ENCODE results near the gene AMMECR1L. TPM values are rescaled to one million over a fixed set of nuclear protein-coding genes. Genes with fewer than 3 reads are reported as not detected.

Gene AMMECR1L
- polyA plus RNA-seq, 2 of the 4 experiments (the other 2 are of a cell fraction): 15.6 to 23.0 TPM

DNA sequence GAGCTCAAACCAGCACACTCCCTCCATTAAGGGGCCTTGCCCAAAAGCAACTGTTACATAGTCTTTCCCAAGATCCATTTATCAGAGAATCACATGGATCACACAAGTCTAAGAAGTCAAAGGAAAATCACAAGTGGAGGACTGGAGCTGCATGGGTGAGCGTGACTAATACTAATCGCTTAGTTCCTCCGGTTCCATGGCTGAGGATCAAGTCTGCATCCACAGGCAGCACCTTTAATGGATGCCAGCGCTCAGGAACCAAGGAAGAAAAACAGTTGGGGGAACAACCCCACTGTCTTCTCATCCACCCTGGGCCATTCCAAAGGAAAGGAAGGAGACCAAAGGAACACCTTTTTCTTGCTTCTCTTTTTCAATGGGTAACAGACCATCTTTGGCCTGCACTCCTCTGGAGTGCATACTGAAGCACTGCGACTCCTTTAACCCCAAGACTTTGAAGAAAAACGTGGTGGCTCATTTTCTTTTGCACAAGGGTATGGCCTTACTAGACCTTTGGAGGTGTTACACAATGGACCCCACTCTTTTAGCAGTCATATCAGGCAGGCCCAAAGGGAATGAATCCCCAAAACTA is 65.6 kb downstream of the AMMECR1L start:
- no peak for FAIRE-seq
- CTCF ChIA-PET: no interaction called here

GRCh38 chr2:127818794-127819425 is 66.8 kb downstream of the AMMECR1L start:
- FAIRE-seq: no peak
- POLR2A ChIA-PET: no interaction called here

More for the DNA sequence above, 65.6 kb downstream of the AMMECR1L start:
- no peaks in the 10 kb centered on the region for H3K4me1 ChIP-seq
- H3K27ac ChIP-seq: no peak overlapping the region
- POLR2A ChIA-PET: no interaction called here
- TF ChIP-seq KDM1A (IDR thresholded peaks at IDR 0.05; ENCODE audit: low read depth): no peak
- TF ChIP-seq MYC (IDR thresholded peaks at IDR 0.05; ENCODE audit: borderline replicate concordance, low read length): no peak
- no peak for TF ChIP-seq FOSL2 (IDR thresholded peaks at IDR 0.05)
- TF ChIP-seq FOSL2 (CRISPR knock-in tag; IDR thresholded peaks at IDR 0.05): no peak
- TF ChIP-seq SMC3 (IDR thresholded peaks at IDR 0.05): no peak
- no peak for TF ChIP-seq CBX2 (IDR thresholded peaks at IDR 0.05; ENCODE audit: borderline replicate concordance, low read depth)
- no peak for TF ChIP-seq MAX (IDR thresholded peaks at IDR 0.05)
- no peak for TF ChIP-seq ZC3H11A (IDR thresholded peaks at IDR 0.05)
- TF ChIP-seq RAD21 (conservative IDR thresholded peaks at IDR 0.05 in 1 of 2, IDR thresholded peaks at IDR 0.05 in 1 of 2): no peak
- no peak for TF ChIP-seq POLR2A (IDR thresholded peaks at IDR 0.05; ENCODE audit: low read length)
- TF ChIP-seq, protein P1, sequence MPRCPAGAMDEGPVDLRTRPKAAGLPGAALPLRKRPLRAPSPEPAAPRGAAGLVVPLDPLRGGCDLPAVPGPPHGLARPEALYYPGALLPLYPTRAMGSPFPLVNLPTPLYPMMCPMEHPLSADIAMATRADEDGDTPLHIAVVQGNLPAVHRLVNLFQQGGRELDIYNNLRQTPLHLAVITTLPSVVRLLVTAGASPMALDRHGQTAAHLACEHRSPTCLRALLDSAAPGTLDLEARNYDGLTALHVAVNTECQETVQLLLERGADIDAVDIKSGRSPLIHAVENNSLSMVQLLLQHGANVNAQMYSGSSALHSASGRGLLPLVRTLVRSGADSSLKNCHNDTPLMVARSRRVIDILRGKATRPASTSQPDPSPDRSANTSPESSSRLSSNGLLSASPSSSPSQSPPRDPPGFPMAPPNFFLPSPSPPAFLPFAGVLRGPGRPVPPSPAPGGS (IDR thresholded peaks at IDR 0.05): no peak
- TF ChIP-seq NFE2L2 (conservative IDR thresholded peaks at IDR 0.05; ENCODE audit: low read length): no peak
- TF ChIP-seq, protein P2, sequence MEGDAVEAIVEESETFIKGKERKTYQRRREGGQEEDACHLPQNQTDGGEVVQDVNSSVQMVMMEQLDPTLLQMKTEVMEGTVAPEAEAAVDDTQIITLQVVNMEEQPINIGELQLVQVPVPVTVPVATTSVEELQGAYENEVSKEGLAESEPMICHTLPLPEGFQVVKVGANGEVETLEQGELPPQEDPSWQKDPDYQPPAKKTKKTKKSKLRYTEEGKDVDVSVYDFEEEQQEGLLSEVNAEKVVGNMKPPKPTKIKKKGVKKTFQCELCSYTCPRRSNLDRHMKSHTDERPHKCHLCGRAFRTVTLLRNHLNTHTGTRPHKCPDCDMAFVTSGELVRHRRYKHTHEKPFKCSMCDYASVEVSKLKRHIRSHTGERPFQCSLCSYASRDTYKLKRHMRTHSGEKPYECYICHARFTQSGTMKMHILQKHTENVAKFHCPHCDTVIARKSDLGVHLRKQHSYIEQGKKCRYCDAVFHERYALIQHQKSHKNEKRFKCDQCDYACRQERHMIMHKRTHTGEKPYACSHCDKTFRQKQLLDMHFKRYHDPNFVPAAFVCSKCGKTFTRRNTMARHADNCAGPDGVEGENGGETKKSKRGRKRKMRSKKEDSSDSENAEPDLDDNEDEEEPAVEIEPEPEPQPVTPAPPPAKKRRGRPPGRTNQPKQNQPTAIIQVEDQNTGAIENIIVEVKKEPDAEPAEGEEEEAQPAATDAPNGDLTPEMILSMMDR (IDR thresholded peaks at IDR 0.05): no peak
- no peak for TF ChIP-seq RARB (CRISPR knock-in tag; IDR thresholded peaks at IDR 0.05)
- TF ChIP-seq NPAS2 (CRISPR knock-in tag; IDR thresholded peaks at IDR 0.05; ENCODE audit: borderline replicate concordance): no peak
- no peak for TF ChIP-seq CHD2 (IDR thresholded peaks at IDR 0.05; ENCODE audit: low read length, partially characterized antibody)
- TF ChIP-seq RFX5 (IDR thresholded peaks at IDR 0.05): no peak
- no peak for TF ChIP-seq RNF2 (IDR thresholded peaks at IDR 0.05; ENCODE audit: borderline replicate concordance, low read depth)
- no peak for TF ChIP-seq TP53 (CRISPR knock-in tag; IDR thresholded peaks at IDR 0.05)
- no peak for TF ChIP-seq MAZ (IDR thresholded peaks at IDR 0.05; ENCODE audit: borderline replicate concordance, low read depth, low read length)
- TF ChIP-seq GATA3 (IDR thresholded peaks at IDR 0.05; ENCODE audit: borderline replicate concordance): no peak
- 76% methylated on average over 6 of the region's 6 CpGs for WGBS (ENCODE audit: missing lambda C conversion rate)
- ATAC-seq: no peak
- H3K4me2 ChIP-seq: no peak overlapping the region
- peaks cover 5% of the 10 kb centered on the region; the same call in 1 of the 3 replicates for H3K9me3 ChIP-seq
- peak in 1 of 2 experiments; percentile 33 for DNase-seq (ENCODE audit: low read depth in 1 of 2, low spot score in 1 of 2)
- H3K4me3 ChIP-seq: no peak overlapping the region

More at GRCh38 chr2:127818794-127819425, 66.8 kb downstream of the AMMECR1L start:
- Histone ChIP-seq H3K4me1 (no peaks in the 10 kb centered on the region), H3K4me2 (no peak overlapping the region), H3K27ac (no peak overlapping the region), H3K4me3 (no peak overlapping the region), H3K9me3 (peaks cover 5% of the 10 kb centered on the region; the same call in 1 of the 3 replicates)
- 46% methylated on average over 8 of the region's 8 CpGs for WGBS (ENCODE audit: missing lambda C conversion rate)
- DNase-seq (ENCODE audit: low read depth in 1 of 2, low spot score in 1 of 2) (no peak), ATAC-seq (no peak)
- CTCF ChIA-PET: interaction anchor here (1.1 kb wide), 1 partner anchor 17 kb away, joined by 3 read pairs; no protein-coding TSS in a partner anchor
- TF ChIP-seq CEBPB (IDR thresholded peaks at IDR 0.05) (peak in 1 of 2 experiments; percentile 50; a peak in 1 of 4 replicates), POLR2AphosphoS2 (conservative IDR thresholded peaks at IDR 0.05; ENCODE audit: low read length) (no peak)
